A673 (cell line): ENCODE results near the gene PDE4B. TPM values are rescaled to one million over a fixed set of nuclear protein-coding genes. Genes with fewer than 3 reads are reported as not detected.

Experiments
- BruUV-seq: library from RNA; stranded (reverse); fragments of 400-500 nt; replicated peaks from 2 replicates; lab custom pipeline; 2021; lab: Mats Ljungman, UMichigan
- CTCF ChIA-PET: fragments of 300-600 bp; sonication (Branson Sonifier 250); formaldehyde crosslinking; loops from one replicate; lab custom pipeline; 2022; ENCODE audit warnings: antibody characterized with exemption; lab: Charles Lee
- POLR2A ChIA-PET: fragments of 300-600 bp; sonication (Branson Sonifier 250); formaldehyde crosslinking; loops from one replicate; lab custom pipeline; 2022; ENCODE audit warnings: antibody characterized with exemption; ENCODE audit not compliant: low non-redundant PET; lab: Charles Lee
- DNase-seq: peaks from one replicate; pipeline ENCODE4 v3.0.0-alpha.2; 2015; ENCODE audit warnings: low spot score
- H3K27ac ChIP-seq: fragments of 200-600 bp; sonication (generic); 2 replicates; pipeline ENCODE4 v1.5.1; 2016; ENCODE audit warnings: mixed run types, low read depth, mild to moderate bottlenecking, mixed read lengths, antibody characterized with exemption, low read length; ENCODE audit not compliant: poor library complexity, severe bottlenecking
- H3K27me3 ChIP-seq: fragments of 200-600 bp; sonication (generic); replicated peaks from 2 replicates; pipeline ENCODE4 v1.6.1; 2017; ENCODE audit warnings: mixed run types, low read depth, mild to moderate bottlenecking, mixed read lengths, antibody characterized with exemption, low read length; ENCODE audit not compliant: insufficient read depth, poor library complexity
- H3K36me3 ChIP-seq: fragments of 200-600 bp; sonication (generic); 2 replicates; pipeline ENCODE4 v1.6.1; 2016; ENCODE audit warnings: mixed run types, mild to moderate bottlenecking, mixed read lengths, antibody characterized with exemption, low read length; ENCODE audit not compliant: insufficient read depth, poor library complexity, severe bottlenecking
- H3K4me1 ChIP-seq: fragments of 200-600 bp; sonication (generic); 2 replicates; pipeline ENCODE4 v1.6.1; 2017; ENCODE audit warnings: mixed run types, mild to moderate bottlenecking, mixed read lengths, antibody characterized with exemption, low read length; ENCODE audit not compliant: insufficient read depth, poor library complexity, severe bottlenecking
- H3K4me3 ChIP-seq: fragments of 200-600 bp; sonication (generic); 2 replicates; pipeline ENCODE4 v1.5.1; 2016; ENCODE audit warnings: low read depth, mixed run types, mild to moderate bottlenecking, mixed read lengths, low read length; ENCODE audit not compliant: poor library complexity, severe bottlenecking
- H3K9me3 ChIP-seq: fragments of 200-600 bp; sonication (generic); 2 replicates; pipeline ENCODE4 v1.6.1; 2016; ENCODE audit warnings: mixed run types, low read depth, mild to moderate bottlenecking, mixed read lengths, antibody characterized with exemption, low read length; ENCODE audit not compliant: poor library complexity, severe bottlenecking
- CTCF ChIP-seq: fragments of 300-800, 200-600 bp; sonication (generic); conservative IDR thresholded peaks from 2 replicates; pipeline ENCODE4 v1.5.1; 2017; ENCODE audit warnings: low read depth, mild to moderate bottlenecking, antibody characterized with exemption, low read length, moderate library complexity, mixed read lengths
- EZH2 ChIP-seq: fragments of 200-600 bp; sonication (generic); IDR thresholded peaks from 2 replicates; pipeline ENCODE4 v1.6.1; 2017; ENCODE audit warnings: borderline replicate concordance, low read depth, mild to moderate bottlenecking, mixed read lengths, antibody characterized with exemption, low read length; ENCODE audit not compliant: poor library complexity, severe bottlenecking
- intact Hi-C: fragments of 100-400 bp; cut with micrococcal nuclease; formaldehyde crosslinking; loops from one replicate; pipeline ENCODE4 v1.10.0; 2022; ENCODE audit not compliant: unreplicated experiment
- total RNA-seq: library from RNA; stranded (reverse); gene quantifications from 2 replicates; pipeline ENCODE4 v1.2.3, GENCODE V29; 2021

Gene PDE4B
- total RNA-seq, 1 experiment from 2014 or later: 20.0 TPM

- ChIA-PET CTCF (no interaction called here), POLR2A (no interaction called here)
- no peaks in the 10 kb centered on the region for H3K36me3 ChIP-seq
- no peaks in the 10 kb centered on the region for H3K4me1 ChIP-seq
- no peaks in the 10 kb centered on the region for H3K27me3 ChIP-seq
- BruUV-seq: no TSS peak
- no peak overlapping the region for H3K4me3 ChIP-seq
- no peaks in the 10 kb centered on the region for H3K9me3 ChIP-seq
- TF ChIP-seq EZH2: no peak
- TF ChIP-seq CTCF: no peak
- no peak overlapping the region for H3K27ac ChIP-seq
- intact Hi-C loops: no loop called here
- DNase-seq: no peak
Measured at GRCh38 chr1:65759516-65759915, 33.2 kb upstream of the PDE4B start.

GRCh38 chr1:65762081-65762862 lies 30.4 kb upstream of the PDE4B start:
- BruUV-seq: no TSS peak
- ChIA-PET POLR2A (no interaction called here), CTCF (no interaction called here)
- no peaks in the 10 kb centered on the region for H3K4me1 ChIP-seq
- no peak for DNase-seq
- no peak overlapping the region for H3K4me3 ChIP-seq
- H3K9me3 ChIP-seq: no peaks in the 10 kb centered on the region
- intact Hi-C loops: no loop called here
- H3K27ac ChIP-seq: no peak overlapping the region
- TF ChIP-seq CTCF (no peak), EZH2 (no peak)
- H3K36me3 ChIP-seq: no peaks in the 10 kb centered on the region
- no peaks in the 10 kb centered on the region for H3K27me3 ChIP-seq

GRCh38 chr1:65764052-65764451 lies 28.6 kb upstream of the PDE4B start:
- H3K27me3 ChIP-seq: no peaks in the 10 kb centered on the region
- TF ChIP-seq CTCF (no peak), EZH2 (no peak)
- BruUV-seq: no TSS peak
- H3K36me3 ChIP-seq: no peaks in the 10 kb centered on the region
- POLR2A ChIA-PET: no interaction called here
- intact Hi-C loops: no loop called here
- no peak for DNase-seq
- H3K27ac ChIP-seq: no peak overlapping the region
- CTCF ChIA-PET: no interaction called here
- no peak overlapping the region for H3K4me3 ChIP-seq
- no peaks in the 10 kb centered on the region for H3K4me1 ChIP-seq
- H3K9me3 ChIP-seq: peaks cover 4% of the 10 kb centered on the region
